H1 (cell line): Measurements from ENCODE around the gene TP73. TPM values are rescaled to one million over a fixed set of nuclear protein-coding genes. Genes with fewer than 3 reads are reported as not detected.

Source experiments
- CTCF ChIA-PET: fragments of 300-600 bp; sonication (Branson Sonifier 250); formaldehyde crosslinking; loops from one replicate; lab custom pipeline; 2021; ENCODE audit not compliant: partially characterized antibody; lab: Charles Lee
- POLR2A ChIA-PET: fragments of 300-600 bp; sonication (Branson Sonifier 250); formaldehyde crosslinking; loops from one replicate; lab custom pipeline; 2021; ENCODE audit warnings: inconsistent platforms; ENCODE audit not compliant: partially characterized antibody; lab: Charles Lee
- DNase-seq, 2 experiments: peaks; one replicate each; pipeline versions ENCODE4 v3.0.0 to v3.0.0-alpha.2; 2010 to 2022; ENCODE audit warnings: low spot score in 2 of 2, low read depth in 1 of 2, mixed read lengths in 1 of 2
- FAIRE-seq: peaks from 2 replicates; lab custom pipeline; 2011; peaks lifted over from hg19 to GRCh38; lab: Jason Lieb, UNC
- H2AFZ ChIP-seq: 2 replicates; pipeline ENCODE4 v1.8.1; 2012; ENCODE audit warnings: low read length, inconsistent platforms
- H2AK5ac ChIP-seq: 2 replicates; pipeline ENCODE4 v1.6.1; 2013; ENCODE audit warnings: low read depth, low read length
- H2BK120ac ChIP-seq: replicated peaks from 2 replicates; pipeline ENCODE3; 2013; ENCODE audit warnings: low read depth, low read length, inconsistent platforms
- H2BK12ac ChIP-seq: 2 replicates; pipeline ENCODE4 v1.6.1; 2013; ENCODE audit warnings: low read depth, low read length
- H2BK15ac ChIP-seq: 2 replicates; pipeline ENCODE4 v1.6.1; 2013; ENCODE audit warnings: low read length
- H2BK20ac ChIP-seq: 2 replicates; pipeline ENCODE4 v1.6.1; 2013; ENCODE audit warnings: low read length
- H2BK5ac ChIP-seq: 2 replicates; pipeline ENCODE4 v1.6.1; 2013; ENCODE audit warnings: low read depth, low read length
- H3K14ac ChIP-seq: 2 replicates; pipeline ENCODE4 v1.6.1; 2013; ENCODE audit warnings: inconsistent platforms; ENCODE audit not compliant: insufficient read length
- H3K18ac ChIP-seq: 2 replicates; pipeline ENCODE4 v1.6.1; 2013; ENCODE audit warnings: low read length; ENCODE audit errors: extremely low read depth
- H3K23ac ChIP-seq: 2 replicates; pipeline ENCODE4 v1.6.1; 2013; ENCODE audit warnings: inconsistent platforms; ENCODE audit not compliant: insufficient read length
- H3K23me2 ChIP-seq: 2 replicates; pipeline ENCODE4 v1.6.1; 2013; ENCODE audit warnings: low read depth, low read length
- H3K27ac ChIP-seq: 2 replicates; pipeline ENCODE4 v1.6.1; 2011; ENCODE audit warnings: low read depth, low read length, inconsistent platforms
- H3K27me3 ChIP-seq, 4 experiments: replicated peaks in 1 of 4; 1 replicate in 1 of 4; 2 replicates in 3 of 4; pipeline versions ENCODE4 v1.6.1 to v1.8.1; 2011 to 2013; ENCODE audit warnings: low read length in 3 of 4, mild to moderate bottlenecking in 3 of 4, inconsistent platforms in 2 of 4, mixed read lengths in 2 of 4, moderate library complexity in 1 of 4; ENCODE audit not compliant: control insufficient read depth in 3 of 4, insufficient read depth in 3 of 4; ENCODE audit errors: extremely low read depth in 1 of 4
- H3K36me3 ChIP-seq, 4 experiments: 2 replicates each; pipeline versions ENCODE4 v1.6.1 to v1.8.1; 2011 to 2013; ENCODE audit warnings: mild to moderate bottlenecking in 4 of 4, low read length in 3 of 4, moderate library complexity in 2 of 4, control low read depth in 1 of 4, inconsistent platforms in 1 of 4; ENCODE audit not compliant: insufficient read depth in 4 of 4, control insufficient read depth in 2 of 4
- H3K4ac ChIP-seq: replicated peaks from 2 replicates; pipeline ENCODE3; 2013; ENCODE audit warnings: low read length, low read depth, mixed read lengths, inconsistent platforms; ENCODE audit not compliant: insufficient read length
- H3K4me1 ChIP-seq, 4 experiments: replicated peaks in 1 of 4; 1 replicate in 1 of 4; 2 replicates in 3 of 4; pipeline versions ENCODE4 v1.6.1 to v1.8.1; 2011 to 2013; ENCODE audit warnings: low read length in 3 of 4, inconsistent platforms in 2 of 4, mixed read lengths in 1 of 4; ENCODE audit not compliant: insufficient read depth in 4 of 4, control insufficient read depth in 3 of 4
- H3K4me2 ChIP-seq, 2 experiments: 2 replicates each; pipeline versions ENCODE4 v1.6.1 to v1.8.1; 2011 to 2013; ENCODE audit warnings: low read depth in 2 of 2, low read length in 2 of 2, control low read depth in 1 of 2, inconsistent platforms in 1 of 2, mild to moderate bottlenecking in 1 of 2; ENCODE audit not compliant: insufficient read depth in 1 of 2
- H3K4me3 ChIP-seq, 4 experiments: fragments of 200-600, 300-600 bp in 1 of 4; sonication (generic), shearing (Covaris generic), sonication (Bioruptor Twin) in 1 of 4; 2 replicates each; pipeline versions ENCODE4 v1.5.1 to v1.8.1; 2011 to 2016; ENCODE audit warnings: low read length in 4 of 4, low read depth in 3 of 4, control low read depth in 2 of 4, inconsistent platforms in 2 of 4, mild to moderate bottlenecking in 2 of 4, mixed read lengths in 1 of 4, moderate library complexity in 1 of 4; ENCODE audit not compliant: insufficient read depth in 2 of 4; ENCODE audit errors: extremely low read depth in 1 of 4
- H3K56ac ChIP-seq: replicated peaks from 2 replicates; pipeline ENCODE3; 2013; ENCODE audit warnings: low read depth, mild to moderate bottlenecking, mixed read lengths, low read length, inconsistent platforms; ENCODE audit not compliant: insufficient read length
- H3K79me1 ChIP-seq: 2 replicates; pipeline ENCODE4 v1.6.1; 2013; ENCODE audit warnings: low read depth, low read length, control low read depth
- H3K79me2 ChIP-seq, 2 experiments: 2 replicates each; pipeline versions ENCODE4 v1.6.1 to v1.8.1; 2012 to 2013; ENCODE audit warnings: low read length in 2 of 2, mild to moderate bottlenecking in 2 of 2, inconsistent platforms in 1 of 2; ENCODE audit not compliant: insufficient read depth in 2 of 2, control insufficient read depth in 1 of 2
- H3K9ac ChIP-seq, 4 experiments: replicated peaks in 1 of 4; 1 replicate in 1 of 4; 2 replicates in 3 of 4; pipeline versions ENCODE4 v1.6.1 to v1.8.1; 2011 to 2013; ENCODE audit warnings: low read depth in 3 of 4, low read length in 3 of 4, control low read depth in 2 of 4, mild to moderate bottlenecking in 2 of 4, moderate library complexity in 2 of 4, inconsistent platforms in 1 of 4; ENCODE audit errors: extremely low read depth in 1 of 4
- H3K9me3 ChIP-seq, 2 experiments: 2 replicates each; pipeline versions ENCODE4 v1.6.1 to v1.8.1; 2012 to 2013; ENCODE audit warnings: mild to moderate bottlenecking in 2 of 2, moderate library complexity in 2 of 2, control low read depth in 1 of 2, inconsistent platforms in 1 of 2, low read depth in 1 of 2, low read length in 1 of 2, mixed read lengths in 1 of 2; ENCODE audit not compliant: insufficient read depth in 2 of 2
- H4K20me1 ChIP-seq, 2 experiments: replicated peaks in 1 of 2; 2 replicates each; pipeline versions ENCODE3 to v1.8.1; 2011 to 2013; ENCODE audit warnings: inconsistent platforms in 2 of 2, low read length in 2 of 2, mild to moderate bottlenecking in 1 of 2; ENCODE audit not compliant: insufficient read depth in 2 of 2, control insufficient read depth in 1 of 2
- H4K5ac ChIP-seq: 2 replicates; pipeline ENCODE4 v1.6.1; 2013; ENCODE audit warnings: low read length, low read depth, mixed read lengths, inconsistent platforms; ENCODE audit not compliant: insufficient read length
- H4K8ac ChIP-seq: 2 replicates; pipeline ENCODE4 v1.8.0; 2013; ENCODE audit warnings: mild to moderate bottlenecking, moderate library complexity, low read length, inconsistent platforms; ENCODE audit not compliant: insufficient read depth; ENCODE audit errors: extremely low read depth
- H4K91ac ChIP-seq: replicated peaks from 2 replicates; pipeline ENCODE3; 2013; ENCODE audit warnings: low read length, mixed read lengths, inconsistent platforms; ENCODE audit not compliant: insufficient read length
- ATF2 ChIP-seq: IDR thresholded peaks from 2 replicates; pipeline ENCODE4 v1.6.1; 2012; ENCODE audit warnings: low read length, inconsistent platforms
- BRCA1 ChIP-seq: IDR thresholded peaks from 2 replicates; pipeline ENCODE4 v1.6.1; 2012; ENCODE audit warnings: low read depth, low read length, improper control_type of control experiment
- CHD2 ChIP-seq: IDR thresholded peaks from 2 replicates; pipeline ENCODE4 v1.6.1; 2012; ENCODE audit warnings: low read length, improper control_type of control experiment
- E2F6 ChIP-seq: IDR thresholded peaks from 2 replicates; pipeline ENCODE4 v1.6.1; 2012; ENCODE audit warnings: inconsistent platforms
- MAFK ChIP-seq: IDR thresholded peaks from 2 replicates; pipeline ENCODE4 v1.6.1; 2012; ENCODE audit warnings: low read depth, mild to moderate bottlenecking, improper control_type of control experiment, low read length
- NRF1 ChIP-seq: IDR thresholded peaks from 2 replicates; pipeline ENCODE4 v1.6.1; 2011; ENCODE audit warnings: mild to moderate bottlenecking, low read depth, low read length, improper control_type of control experiment
- POLR2A ChIP-seq, 2 experiments: IDR thresholded peaks; 1 replicate in 1 of 2; 2 replicates in 1 of 2; pipeline ENCODE4 v1.6.1; 2011; ENCODE audit warnings: low read depth in 2 of 2, low read length in 2 of 2, mild to moderate bottlenecking in 2 of 2; ENCODE audit errors: control extremely low read depth in 1 of 2
- SIRT6 ChIP-seq: IDR thresholded peaks from one replicate; pipeline ENCODE4 v1.7.1; 2012; ENCODE audit warnings: low read length, inconsistent platforms
- SUZ12 ChIP-seq: fragments of 200-600 bp; sonication (generic); IDR thresholded peaks from 2 replicates; pipeline ENCODE4 v1.6.1; 2012; ENCODE audit warnings: mild to moderate bottlenecking, inconsistent platforms, low read length, moderate library complexity, mixed read lengths
- ZNF274 ChIP-seq: IDR thresholded peaks from 2 replicates; pipeline ENCODE4 v1.7.0; 2012; ENCODE audit warnings: low read length, borderline replicate concordance; ENCODE audit errors: extremely low read depth
- WGBS, 2 experiments: shearing (Covaris generic) in 1 of 2; methylation state at CpG; one replicate each; pipeline versions ENCODE4 v1.1.6 to v1.1.7; 2013 to 2015; ENCODE audit warnings: low lambda C conversion rate in 2 of 2, mixed read lengths in 2 of 2, inconsistent platforms in 1 of 2, low coverage in 1 of 2, missing lambda C conversion rate in 1 of 2; ENCODE audit not compliant: insufficient replicate concordance in 2 of 2, insufficient coverage in 1 of 2, insufficient read length in 1 of 2; ENCODE audit errors: extremely low coverage in 1 of 2, missing lambda C conversion rate in 1 of 2; 5-methylcytosine and 5-hydroxymethylcytosine counted together
- polyA plus RNA-seq, 7 experiments: library from polyadenylated mRNA; depleted of rRNA in 3 of 7; stranded (reverse) in 5 of 7; unstranded in 2 of 7; fragments of >200 nt in 5 of 7; fragments of 200-250 nt in 2 of 7; gene quantifications; 1 replicate in 5 of 7; 2 replicates in 1 of 7; 4 replicates in 1 of 7; pipeline versions ENCODE4 v1.2.1 to v1.2.3, GENCODE V29; 2011 to 2013; ENCODE audit warnings: missing spikeins in 2 of 7, mixed read lengths in 2 of 7
- total RNA-seq: library from RNA; stranded (reverse); fragmentation: NEBNext Ultra II Directional; extraction: Animal tissue kit (Norgen Biotek cat#: 25700); gene quantifications from 2 replicates; pipeline ENCODE4 v1.2.1, GENCODE V29; 2021

TP73 gene
- total and polyA plus RNA-seq, 2 of the 8 experiments (the other 6 are each of a cell fraction or from before 2014, with no cell fraction given): 2.6 to 3.1 TPM

- DNase-seq: no peak
- Histone ChIP-seq H2BK5ac (no peak overlapping the region), H3K27me3 (no peaks in the 10 kb centered on the region), H3K18ac (no peak overlapping the region), H3K56ac (no peak overlapping the region), H2BK20ac (no peak overlapping the region), H3K4me3 (no peak overlapping the region), H3K79me2 (no peaks in the 10 kb centered on the region), H2BK15ac (no peak overlapping the region), H4K5ac (no peak overlapping the region), H3K14ac (no peak overlapping the region), H3K36me3 (no peaks in the 10 kb centered on the region), H4K8ac (peak overlapping the region; percentile 81; the same call in 1 of the 2 replicates), H2BK12ac (no peak overlapping the region), H3K9me3 (no peaks in the 10 kb centered on the region), H4K20me1 (no peaks in the 10 kb centered on the region), H3K79me1 (no peaks in the 10 kb centered on the region), H3K23me2 (peaks cover 4% of the 10 kb centered on the region; the same call in 1 of the 2 replicates), H2BK120ac (no peak overlapping the region), H3K4me1 (peaks cover 0 to 28% (median 17%) of the 10 kb centered on the region in 4 experiments; a peak in 6 of 7 replicates), H3K23ac (no peak overlapping the region), H3K27ac (no peak overlapping the region), H3K4me2 (no peak overlapping the region), H2AFZ (no peak overlapping the region), H3K4ac (no peak overlapping the region), H2AK5ac (peak overlapping the region; percentile 93; the same call in 1 of the 2 replicates), H3K9ac (no peak overlapping the region), H4K91ac (no peak overlapping the region)
- no peak for FAIRE-seq
- WGBS, 2 experiments: 85% methylated on average over 22 of the region's 22 CpGs; no CpG with 5 or more reads in 1 of the 2 experiments
- POLR2A ChIA-PET: interaction anchor here (0.6 to 0.9 kb wide), 2 partner anchors 21 to 52 kb away, joined by 4 read pairs; no protein-coding TSS in a partner anchor
- CTCF ChIA-PET: interaction anchor here (0.6 to 2.4 kb wide), 11 partner anchors 10 to 159 kb away, joined by 3 to 9 read pairs (median 4); no protein-coding TSS in a partner anchor
- TF ChIP-seq NRF1: no peak
- TF ChIP-seq MAFK: no peak
- no peak for TF ChIP-seq SIRT6
- no peak for TF ChIP-seq E2F6
- no peak for TF ChIP-seq ZNF274
- TF ChIP-seq POLR2A (IDR thresholded peaks at IDR 0.05; ENCODE audit: control extremely low read depth in 1 of 2, low read depth in 2 of 2, low read length in 2 of 2): no peak
- TF ChIP-seq BRCA1: no peak
- no peak for TF ChIP-seq ATF2
- no peak for TF ChIP-seq SUZ12
- no peak for TF ChIP-seq CHD2
Measured at GRCh38 chr1:3676581-3677470, 24.5 kb downstream of the TP73 start.
